WTC11 (cell line): ENCODE measurements around the gene ZNF628. TPM values are rescaled to one million over a fixed set of nuclear protein-coding genes. Genes with fewer than 3 reads are reported as not detected.

Experiments used
- ATAC-seq: fragments of 200-7000 bp; cut with Tn5 transposase; 2 replicates; pipeline ENCODE4 v1.10.0; 2021; ENCODE audit warnings: mild to moderate bottlenecking, moderate library complexity
- CTCF ChIA-PET: fragments of 300-600 bp; sonication (Branson Sonifier 250); formaldehyde crosslinking; loops from one replicate; lab custom pipeline; 2021; ENCODE audit warnings: antibody characterized with exemption; lab: Charles Lee
- POLR2A ChIA-PET: fragments of 350-600 bp; sonication (Branson Sonifier 250); formaldehyde crosslinking; loops from one replicate; lab custom pipeline; 2021; ENCODE audit warnings: antibody characterized with exemption; lab: Charles Lee
- DNase-seq: peaks from one replicate; pipeline ENCODE4 v3.0.0; 2021; ENCODE audit warnings: low spot score
- H3K27ac Mint-ChIP-seq: 2 replicates; pipeline ENCODE4 v1.8.0; 2021; ENCODE audit warnings: mixed read lengths
- H3K27me3 Mint-ChIP-seq: 2 replicates; pipeline ENCODE4 v1.8.0; 2021; ENCODE audit warnings: low read depth, mild to moderate bottlenecking, moderate library complexity, mixed read lengths
- H3K36me3 Mint-ChIP-seq: 2 replicates; pipeline ENCODE4 v1.8.0; 2021; ENCODE audit warnings: mixed read lengths
- H3K4me1 Mint-ChIP-seq: 2 replicates; pipeline ENCODE4 v1.8.0; 2022; ENCODE audit warnings: mixed read lengths
- H3K4me3 Mint-ChIP-seq: 2 replicates; pipeline ENCODE4 v1.8.0; 2021; ENCODE audit warnings: mild to moderate bottlenecking, moderate library complexity, mixed read lengths
- H3K9me3 Mint-ChIP-seq: 2 replicates; pipeline ENCODE4 v1.8.0; 2021; ENCODE audit warnings: mixed read lengths
- FOXK1 ChIP-seq: sonication (generic); formaldehyde crosslinking; IDR thresholded peaks from 2 replicates; pipeline ENCODE4 v1.8.0; 2022; ENCODE audit warnings: mild to moderate bottlenecking, moderate library complexity, missing genetic modification reagents
- GTF2I ChIP-seq: fragments of 250-450 bp; sonication (Bioruptor Pico); conservative IDR thresholded peaks from 2 replicates; pipeline ENCODE4 v1.4.0; 2021; ENCODE audit warnings: mild to moderate bottlenecking
- JUN ChIP-seq: sonication (generic); formaldehyde crosslinking; IDR thresholded peaks from 2 replicates; pipeline ENCODE4 v1.8.0; 2023; ENCODE audit warnings: mild to moderate bottlenecking, missing genetic modification reagents
- MYBL2 ChIP-seq: sonication (generic); formaldehyde crosslinking; IDR thresholded peaks from 2 replicates; pipeline ENCODE4 v1.8.1; 2023; ENCODE audit warnings: mild to moderate bottlenecking, moderate library complexity, missing genetic modification reagents
- NFYB ChIP-seq: sonication (generic); formaldehyde crosslinking; conservative IDR thresholded peaks from 2 replicates; pipeline ENCODE4 v1.8.0; 2022; ENCODE audit warnings: low read depth, missing genetic modification reagents
- RELA ChIP-seq: sonication (generic); formaldehyde crosslinking; IDR thresholded peaks from 2 replicates; pipeline ENCODE4 v1.8.1; 2022; ENCODE audit warnings: missing genetic modification reagents, mild to moderate bottlenecking, borderline replicate concordance
- RORB ChIP-seq: fragments of 250-450 bp; sonication (Bioruptor Pico); IDR thresholded peaks from 2 replicates; pipeline ENCODE4 v1.9.0; 2021; ENCODE audit warnings: mild to moderate bottlenecking
- SMAD4 ChIP-seq: sonication (generic); formaldehyde crosslinking; IDR thresholded peaks from 2 replicates; pipeline ENCODE4 v1.8.0; 2022; ENCODE audit warnings: mild to moderate bottlenecking, missing genetic modification reagents
- SOX15 ChIP-seq: fragments of 250-450 bp; sonication (Bioruptor Pico); IDR thresholded peaks from 2 replicates; pipeline ENCODE4 v1.9.0; 2021; ENCODE audit warnings: mild to moderate bottlenecking
- SP1 ChIP-seq: sonication (generic); formaldehyde crosslinking; conservative IDR thresholded peaks from 2 replicates; pipeline ENCODE4 v1.8.1; 2022; ENCODE audit warnings: missing genetic modification reagents
- TEAD1 ChIP-seq: sonication (generic); formaldehyde crosslinking; IDR thresholded peaks from 2 replicates; pipeline ENCODE4 v1.8.0; 2022; ENCODE audit warnings: mild to moderate bottlenecking, missing genetic modification reagents
- TEAD4 ChIP-seq: sonication (generic); formaldehyde crosslinking; IDR thresholded peaks from 2 replicates; pipeline ENCODE4 v1.8.0; 2022; ENCODE audit warnings: mild to moderate bottlenecking, missing genetic modification reagents
- total RNA-seq: library from RNA; stranded (reverse); gene quantifications from 3 replicates; pipeline ENCODE4 v1.2.3, GENCODE V29; 2021
- TF ChIP-seq, protein P1 (sequence below): sonication (generic); formaldehyde crosslinking; IDR thresholded peaks from 2 replicates; pipeline ENCODE4 v1.8.1; 2023; ENCODE audit warnings: mild to moderate bottlenecking, missing genetic modification reagents
- TF ChIP-seq, protein P2 (sequence below): fragments of 250-450 bp; sonication (Bioruptor Pico); IDR thresholded peaks from 2 replicates; pipeline ENCODE4 v1.9.0; 2021; ENCODE audit warnings: mild to moderate bottlenecking, borderline replicate concordance
- TF ChIP-seq, protein P3 (sequence below): sonication (generic); formaldehyde crosslinking; IDR thresholded peaks from 2 replicates; pipeline ENCODE4 v1.8.1; 2022; ENCODE audit warnings: mild to moderate bottlenecking, moderate library complexity, missing genetic modification reagents
- TF ChIP-seq, protein P4 (sequence below): sonication (generic); formaldehyde crosslinking; conservative IDR thresholded peaks from 2 replicates; pipeline ENCODE4 v1.8.1; 2023; ENCODE audit warnings: mild to moderate bottlenecking, low read depth, missing genetic modification reagents, moderate library complexity

ZNF628 gene
- total RNA-seq, 1 experiment from 2014 or later: 23.6 TPM

DNA sequence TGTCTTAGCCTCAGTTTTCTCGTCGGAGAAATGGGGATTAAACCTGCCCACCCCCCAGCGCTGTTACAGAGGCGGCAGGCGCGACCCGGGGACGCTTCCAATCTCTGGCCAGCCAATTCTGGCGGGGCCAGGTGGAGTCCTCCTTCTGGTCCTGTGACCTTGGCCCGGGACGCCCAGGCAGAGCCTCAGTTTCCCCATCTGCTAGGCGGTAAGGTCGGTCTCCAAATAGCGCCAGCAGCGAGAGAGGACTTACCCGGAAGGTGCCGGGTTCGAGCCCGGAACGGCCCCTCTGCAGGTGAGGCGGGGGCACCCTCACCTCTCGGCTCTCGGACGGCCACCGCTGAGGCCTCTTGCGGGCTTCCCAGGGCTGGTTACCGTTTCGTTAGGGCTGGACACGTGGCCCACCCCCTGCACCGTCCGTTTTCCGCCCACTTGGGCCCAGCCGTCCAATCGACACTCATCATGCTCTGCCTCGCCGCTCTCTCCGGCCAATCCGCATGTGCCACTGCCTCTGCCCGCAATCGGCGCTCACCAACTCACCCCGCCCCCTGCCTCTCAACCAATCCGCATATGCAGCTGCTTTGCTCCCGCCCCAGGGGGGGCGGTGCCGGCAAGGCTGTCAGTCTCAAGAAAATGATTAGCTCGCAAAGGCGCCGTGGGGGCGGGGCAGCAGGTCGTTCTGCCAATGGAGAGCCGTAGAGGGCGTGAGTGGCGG is 15.0 kb upstream of the ZNF628 start, which contains the start of gene ISOC2 (continued):
- TF ChIP-seq, protein P1, sequence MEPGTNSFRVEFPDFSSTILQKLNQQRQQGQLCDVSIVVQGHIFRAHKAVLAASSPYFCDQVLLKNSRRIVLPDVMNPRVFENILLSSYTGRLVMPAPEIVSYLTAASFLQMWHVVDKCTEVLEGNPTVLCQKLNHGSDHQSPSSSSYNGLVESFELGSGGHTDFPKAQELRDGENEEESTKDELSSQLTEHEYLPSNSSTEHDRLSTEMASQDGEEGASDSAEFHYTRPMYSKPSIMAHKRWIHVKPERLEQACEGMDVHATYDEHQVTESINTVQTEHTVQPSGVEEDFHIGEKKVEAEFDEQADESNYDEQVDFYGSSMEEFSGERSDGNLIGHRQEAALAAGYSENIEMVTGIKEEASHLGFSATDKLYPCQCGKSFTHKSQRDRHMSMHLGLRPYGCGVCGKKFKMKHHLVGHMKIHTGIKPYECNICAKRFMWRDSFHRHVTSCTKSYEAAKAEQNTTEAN: 0 out of 2 replicates have a peak, but pooled peaks have one; percentile 66
- TF ChIP-seq RELA (no peak), SMAD4 (CRISPR knock-in tag) (0 out of 2 replicates have a peak, but pooled peaks have one; percentile 50), SP1 (CRISPR knock-in tag) (peak; percentile 99), GTF2I (CRISPR knock-in tag) (peak; percentile 100), FOXK1 (peak; percentile 79), SOX15 (CRISPR knock-in tag) (no peak), RORB (CRISPR knock-in tag) (no peak), JUN (peak; percentile 58; the same call in 1 of the 2 replicates), MYBL2 (CRISPR knock-in tag) (peak; percentile 87), TEAD4 (CRISPR knock-in tag) (no peak)
- TF ChIP-seq, protein P2, sequence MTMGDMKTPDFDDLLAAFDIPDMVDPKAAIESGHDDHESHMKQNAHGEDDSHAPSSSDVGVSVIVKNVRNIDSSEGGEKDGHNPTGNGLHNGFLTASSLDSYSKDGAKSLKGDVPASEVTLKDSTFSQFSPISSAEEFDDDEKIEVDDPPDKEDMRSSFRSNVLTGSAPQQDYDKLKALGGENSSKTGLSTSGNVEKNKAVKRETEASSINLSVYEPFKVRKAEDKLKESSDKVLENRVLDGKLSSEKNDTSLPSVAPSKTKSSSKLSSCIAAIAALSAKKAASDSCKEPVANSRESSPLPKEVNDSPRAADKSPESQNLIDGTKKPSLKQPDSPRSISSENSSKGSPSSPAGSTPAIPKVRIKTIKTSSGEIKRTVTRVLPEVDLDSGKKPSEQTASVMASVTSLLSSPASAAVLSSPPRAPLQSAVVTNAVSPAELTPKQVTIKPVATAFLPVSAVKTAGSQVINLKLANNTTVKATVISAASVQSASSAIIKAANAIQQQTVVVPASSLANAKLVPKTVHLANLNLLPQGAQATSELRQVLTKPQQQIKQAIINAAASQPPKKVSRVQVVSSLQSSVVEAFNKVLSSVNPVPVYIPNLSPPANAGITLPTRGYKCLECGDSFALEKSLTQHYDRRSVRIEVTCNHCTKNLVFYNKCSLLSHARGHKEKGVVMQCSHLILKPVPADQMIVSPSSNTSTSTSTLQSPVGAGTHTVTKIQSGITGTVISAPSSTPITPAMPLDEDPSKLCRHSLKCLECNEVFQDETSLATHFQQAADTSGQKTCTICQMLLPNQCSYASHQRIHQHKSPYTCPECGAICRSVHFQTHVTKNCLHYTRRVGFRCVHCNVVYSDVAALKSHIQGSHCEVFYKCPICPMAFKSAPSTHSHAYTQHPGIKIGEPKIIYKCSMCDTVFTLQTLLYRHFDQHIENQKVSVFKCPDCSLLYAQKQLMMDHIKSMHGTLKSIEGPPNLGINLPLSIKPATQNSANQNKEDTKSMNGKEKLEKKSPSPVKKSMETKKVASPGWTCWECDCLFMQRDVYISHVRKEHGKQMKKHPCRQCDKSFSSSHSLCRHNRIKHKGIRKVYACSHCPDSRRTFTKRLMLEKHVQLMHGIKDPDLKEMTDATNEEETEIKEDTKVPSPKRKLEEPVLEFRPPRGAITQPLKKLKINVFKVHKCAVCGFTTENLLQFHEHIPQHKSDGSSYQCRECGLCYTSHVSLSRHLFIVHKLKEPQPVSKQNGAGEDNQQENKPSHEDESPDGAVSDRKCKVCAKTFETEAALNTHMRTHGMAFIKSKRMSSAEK: 0 out of 2 replicates have a peak, but pooled peaks have one; percentile 87
- TF ChIP-seq, protein P3, sequence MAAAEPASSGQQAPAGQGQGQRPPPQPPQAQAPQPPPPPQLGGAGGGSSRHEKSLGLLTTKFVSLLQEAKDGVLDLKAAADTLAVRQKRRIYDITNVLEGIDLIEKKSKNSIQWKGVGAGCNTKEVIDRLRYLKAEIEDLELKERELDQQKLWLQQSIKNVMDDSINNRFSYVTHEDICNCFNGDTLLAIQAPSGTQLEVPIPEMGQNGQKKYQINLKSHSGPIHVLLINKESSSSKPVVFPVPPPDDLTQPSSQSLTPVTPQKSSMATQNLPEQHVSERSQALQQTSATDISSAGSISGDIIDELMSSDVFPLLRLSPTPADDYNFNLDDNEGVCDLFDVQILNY: no peak

DNA sequence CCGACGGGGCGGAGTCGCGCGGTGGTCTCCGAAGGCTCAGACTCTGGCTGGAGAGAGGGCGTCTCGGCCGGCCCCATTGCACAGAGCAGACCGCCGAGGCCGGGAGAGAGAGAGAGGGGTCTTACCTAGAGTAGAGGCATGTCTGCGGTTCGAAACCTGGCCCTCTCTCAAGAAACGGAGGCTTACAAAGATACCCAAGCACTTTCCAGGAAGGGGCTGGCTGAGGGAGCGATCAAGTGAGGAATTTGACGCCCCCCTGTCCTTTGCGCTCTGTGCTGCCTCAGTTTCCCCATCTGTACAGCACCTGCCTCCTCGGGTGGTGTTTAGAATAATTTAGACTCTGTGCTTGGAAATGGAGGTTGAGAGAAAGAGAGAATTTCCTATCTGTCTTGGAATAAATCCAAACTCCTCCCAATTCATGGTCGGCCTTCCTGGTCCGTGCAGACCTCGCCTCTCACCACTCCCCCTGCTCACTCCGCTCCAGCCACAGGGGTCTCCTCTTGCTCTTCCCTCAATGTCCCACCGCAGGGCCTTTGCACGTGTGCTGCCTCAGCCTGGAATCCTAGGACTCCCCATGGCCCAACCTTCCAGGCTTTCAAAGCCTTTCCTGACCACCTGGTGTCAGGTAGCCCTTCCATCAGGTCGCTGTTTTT is 14.3 kb upstream of the ZNF628 start:
- H3K9me3 Mint-ChIP-seq: no peaks in the 10 kb centered on the region
- ChIA-PET CTCF (interaction anchor here (0.6 to 2.7 kb wide), 32 partner anchors 9 to 393 kb away, joined by 3 to 19 read pairs (median 3); partner anchors contain the start of genes IL11, NAT14, ZNF628 and ZNF784), POLR2A (interaction anchor here (0.7 to 1.0 kb wide), 5 partner anchors 14 to 137 kb away, joined by 3 to 5 read pairs (median 4); partner anchors contain the start of genes FIZ1, KMT5C, SSC5D and ZNF628)
- H3K4me1 Mint-ChIP-seq: peaks cover 43% of the 10 kb centered on the region
- no peaks in the 10 kb centered on the region for H3K36me3 Mint-ChIP-seq
- ATAC-seq (no peak), DNase-seq (no peak)
- peak overlapping the region; percentile 72 for H3K27ac Mint-ChIP-seq
- peak overlapping the region; percentile 84 for H3K4me3 Mint-ChIP-seq
- H3K27me3 Mint-ChIP-seq: peaks cover 23% of the 10 kb centered on the region
- TF ChIP-seq TEAD1 (CRISPR knock-in tag) (0 out of 2 replicates have a peak, but pooled peaks have one; percentile 7), GTF2I (CRISPR knock-in tag) (peak; percentile 91), NFYB (peak; percentile 29; the same call in 1 of the 2 replicates), SP1 (CRISPR knock-in tag) (0 out of 2 replicates have a peak, but pooled peaks have one; percentile 33)
- TF ChIP-seq, protein P3: no peak
- TF ChIP-seq, protein P4, sequence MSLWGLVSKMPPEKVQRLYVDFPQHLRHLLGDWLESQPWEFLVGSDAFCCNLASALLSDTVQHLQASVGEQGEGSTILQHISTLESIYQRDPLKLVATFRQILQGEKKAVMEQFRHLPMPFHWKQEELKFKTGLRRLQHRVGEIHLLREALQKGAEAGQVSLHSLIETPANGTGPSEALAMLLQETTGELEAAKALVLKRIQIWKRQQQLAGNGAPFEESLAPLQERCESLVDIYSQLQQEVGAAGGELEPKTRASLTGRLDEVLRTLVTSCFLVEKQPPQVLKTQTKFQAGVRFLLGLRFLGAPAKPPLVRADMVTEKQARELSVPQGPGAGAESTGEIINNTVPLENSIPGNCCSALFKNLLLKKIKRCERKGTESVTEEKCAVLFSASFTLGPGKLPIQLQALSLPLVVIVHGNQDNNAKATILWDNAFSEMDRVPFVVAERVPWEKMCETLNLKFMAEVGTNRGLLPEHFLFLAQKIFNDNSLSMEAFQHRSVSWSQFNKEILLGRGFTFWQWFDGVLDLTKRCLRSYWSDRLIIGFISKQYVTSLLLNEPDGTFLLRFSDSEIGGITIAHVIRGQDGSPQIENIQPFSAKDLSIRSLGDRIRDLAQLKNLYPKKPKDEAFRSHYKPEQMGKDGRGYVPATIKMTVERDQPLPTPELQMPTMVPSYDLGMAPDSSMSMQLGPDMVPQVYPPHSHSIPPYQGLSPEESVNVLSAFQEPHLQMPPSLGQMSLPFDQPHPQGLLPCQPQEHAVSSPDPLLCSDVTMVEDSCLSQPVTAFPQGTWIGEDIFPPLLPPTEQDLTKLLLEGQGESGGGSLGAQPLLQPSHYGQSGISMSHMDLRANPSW (CRISPR knock-in tag): no peak
